ENCODE measurements around the gene PEX12.

PEX12 gene

GRCh38 chr17:35542990-35543389 lies 35.4 kb downstream of the PEX12 start:
- TF ChIP-seq OSR1 (CRISPR knock-in tag; IDR thresholded peaks at IDR 0.05) (no peak), RARB (CRISPR knock-in tag; IDR thresholded peaks at IDR 0.05) (no peak), POU6F1 (CRISPR knock-in tag; IDR thresholded peaks at IDR 0.05; ENCODE audit: borderline replicate concordance, low read depth) (no peak), PATZ1 (CRISPR knock-in tag; IDR thresholded peaks at IDR 0.05; ENCODE audit: borderline replicate concordance) (no peak), SNAI2 (CRISPR knock-in tag; IDR thresholded peaks at IDR 0.05) (no peak), ZC3H10 (CRISPR knock-in tag; IDR thresholded peaks at IDR 0.05) (no peak), TCF4 (CRISPR knock-in tag; IDR thresholded peaks at IDR 0.05; ENCODE audit: borderline replicate concordance) (no peak), CREB5 (CRISPR knock-in tag; IDR thresholded peaks at IDR 0.05; ENCODE audit: low read depth) (no peak), ZFP3 (CRISPR knock-in tag; IDR thresholded peaks at IDR 0.05) (no peak), BACH2 (CRISPR knock-in tag; IDR thresholded peaks at IDR 0.05; ENCODE audit: borderline replicate concordance) (no peak), CSRNP3 (CRISPR knock-in tag; IDR thresholded peaks at IDR 0.05) (no peak)
- no peak for ATAC-seq

- ATAC-seq: no peak
- TF ChIP-seq ARNTL (CRISPR knock-in tag; IDR thresholded peaks at IDR 0.05; ENCODE audit: borderline replicate concordance, low read depth) (no peak), PPARA (CRISPR knock-in tag; IDR thresholded peaks at IDR 0.05; ENCODE audit: borderline replicate concordance) (no peak), RARB (CRISPR knock-in tag; IDR thresholded peaks at IDR 0.05) (no peak), BACH2 (CRISPR knock-in tag; IDR thresholded peaks at IDR 0.05; ENCODE audit: borderline replicate concordance) (no peak), POU6F1 (CRISPR knock-in tag; IDR thresholded peaks at IDR 0.05; ENCODE audit: borderline replicate concordance, low read depth) (no peak), CREB5 (CRISPR knock-in tag; IDR thresholded peaks at IDR 0.05; ENCODE audit: low read depth) (no peak), OSR1 (CRISPR knock-in tag; IDR thresholded peaks at IDR 0.05) (no peak), SNAI2 (CRISPR knock-in tag; IDR thresholded peaks at IDR 0.05) (no peak), ZFP3 (CRISPR knock-in tag; IDR thresholded peaks at IDR 0.05) (no peak), ZNF70 (CRISPR knock-in tag; IDR thresholded peaks at IDR 0.05) (no peak), ZC3H10 (CRISPR knock-in tag; IDR thresholded peaks at IDR 0.05) (no peak), ZNF565 (CRISPR knock-in tag; conservative IDR thresholded peaks at IDR 0.05; ENCODE audit: low read depth) (no peak), CSDC2 (CRISPR knock-in tag; IDR thresholded peaks at IDR 0.05) (no peak), TSHZ2 (CRISPR knock-in tag; IDR thresholded peaks at IDR 0.05) (no peak), ZFP30 (CRISPR knock-in tag; IDR thresholded peaks at IDR 0.05) (no peak), TCF4 (CRISPR knock-in tag; IDR thresholded peaks at IDR 0.05; ENCODE audit: borderline replicate concordance) (no peak), ZNF8 (CRISPR knock-in tag; IDR thresholded peaks at IDR 0.05) (no peak), TOX (CRISPR knock-in tag; IDR thresholded peaks at IDR 0.05; ENCODE audit: borderline replicate concordance) (no peak), PATZ1 (CRISPR knock-in tag; IDR thresholded peaks at IDR 0.05; ENCODE audit: borderline replicate concordance) (no peak)
These were observed 36.9 kb downstream of the PEX12 start for GRCh38 chr17:35541434-35541833.

Measured in SK-N-SH treated with all-trans-retinoic acid at 6 μM for 48 hours (cell line).